GM18873 (cell line): ENCODE results near the gene PPP1R15A.
A peak's percentile ranks its signal among the peaks of the same experiment; 100 is the strongest.
"Not testable (repeated sequence)": the region's sequence is repeated elsewhere in the genome, so short reads cannot be mapped to it uniquely, and the experiment has no call there.

Source experiments
- ATAC-seq: cut with Tn5 transposase; IDR thresholded peaks from one replicate; pipeline ENCODE4 v1.9.1; 2021; ENCODE audit warnings: mild to moderate bottlenecking, moderate library complexity, moderate number of reproducible peaks; ENCODE audit not compliant: unreplicated experiment, low FRiP score

Gene PPP1R15A

DNA sequence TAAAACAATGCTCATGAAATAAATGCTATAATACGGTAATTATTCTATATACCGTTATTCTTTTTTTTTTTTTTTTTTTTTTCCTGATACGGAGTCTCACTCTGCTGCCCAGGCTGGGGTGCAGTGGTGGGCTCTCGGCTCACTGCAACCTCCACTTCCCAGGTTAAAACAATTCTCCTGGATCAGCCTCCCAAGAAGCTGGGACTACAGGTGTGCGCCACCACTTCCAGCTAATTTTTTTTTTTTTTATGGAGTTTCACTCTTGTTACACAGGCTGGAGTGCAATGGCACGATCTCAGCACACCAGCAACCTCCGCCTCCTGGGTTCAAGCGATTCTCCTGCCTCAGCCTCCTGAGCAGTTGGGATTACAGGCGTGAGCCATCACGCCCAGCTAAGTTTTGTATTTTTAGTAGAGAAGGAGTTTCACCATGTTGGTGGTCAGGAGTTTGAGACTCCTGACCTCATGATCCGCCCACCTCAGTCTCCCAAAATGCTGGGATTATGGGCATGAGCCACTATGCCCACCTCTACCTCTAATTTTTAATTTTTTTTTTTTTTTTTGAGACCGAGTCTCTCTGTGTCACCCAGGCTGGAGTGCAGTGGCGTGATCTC, 6.9 kb downstream of the PPP1R15A start:
- no peak for ATAC-seq

- not testable (repeated sequence) for ATAC-seq
Measured at GRCh38 chr19:48879696-48880095, 7.5 kb downstream of the PPP1R15A start.

- ATAC-seq = no peak
Measured at GRCh38 chr19:48881741-48882657, 9.8 kb downstream of the PPP1R15A start.

- ATAC-seq = no peak
Measured at GRCh38 chr19:48883726-48884125, 11.5 kb downstream of the PPP1R15A start.

- ATAC-seq = no peak
Measured at GRCh38 chr19:48887861-48888612, 15.8 kb downstream of the PPP1R15A start.

- not testable (repeated sequence) for ATAC-seq
Measured at GRCh38 chr19:48889496-48889895, 17.3 kb downstream of the PPP1R15A start.

- ATAC-seq = no peak
Measured at GRCh38 chr19:48890551-48890950, 18.3 kb downstream of the PPP1R15A start.

DNA sequence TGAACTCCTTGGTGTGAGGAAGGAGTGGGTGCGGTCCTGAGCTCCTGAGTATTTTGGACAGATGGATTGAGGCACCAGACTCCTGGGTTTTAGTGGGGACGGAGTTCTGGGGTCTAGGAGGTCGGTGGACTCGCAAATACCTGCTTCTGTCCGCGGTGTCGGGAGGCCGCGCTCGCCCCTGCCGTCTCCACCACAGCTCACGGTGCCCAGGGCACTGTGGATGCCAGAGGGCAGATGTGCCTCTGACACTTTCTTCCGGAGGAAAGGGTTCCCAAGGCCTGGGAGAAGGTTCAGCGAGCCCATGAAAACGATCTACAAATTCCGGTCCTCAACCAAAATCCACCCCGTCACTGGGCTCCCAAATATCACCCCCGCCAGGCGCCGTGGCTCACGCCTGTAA, 23.0 kb downstream of the PPP1R15A start:
- ATAC-seq = no peak

GRCh38 chr19:48896191-48896720, 24.0 kb downstream of the PPP1R15A start:
- no peak for ATAC-seq

DNA sequence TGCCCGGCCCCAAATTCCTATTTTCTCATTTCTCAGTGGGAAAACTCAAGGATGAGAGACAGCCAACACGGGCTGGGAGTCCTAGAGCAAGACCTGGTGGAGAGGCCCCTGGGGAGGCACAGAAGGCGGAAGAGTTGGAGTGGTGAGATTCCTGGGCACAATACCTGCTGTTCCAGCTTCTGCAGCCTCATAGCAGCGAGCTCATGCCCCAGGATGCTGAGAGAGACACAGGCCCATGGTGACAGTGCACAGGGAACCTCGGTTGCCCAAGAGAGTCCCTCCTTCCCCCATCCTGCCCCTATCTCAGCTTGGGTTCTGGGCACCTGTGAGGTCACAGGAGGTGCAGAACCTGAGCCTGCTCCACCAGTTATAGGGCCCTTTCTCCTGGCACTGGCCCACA, 25.0 kb downstream of the PPP1R15A start:
- no peak for ATAC-seq

DNA sequence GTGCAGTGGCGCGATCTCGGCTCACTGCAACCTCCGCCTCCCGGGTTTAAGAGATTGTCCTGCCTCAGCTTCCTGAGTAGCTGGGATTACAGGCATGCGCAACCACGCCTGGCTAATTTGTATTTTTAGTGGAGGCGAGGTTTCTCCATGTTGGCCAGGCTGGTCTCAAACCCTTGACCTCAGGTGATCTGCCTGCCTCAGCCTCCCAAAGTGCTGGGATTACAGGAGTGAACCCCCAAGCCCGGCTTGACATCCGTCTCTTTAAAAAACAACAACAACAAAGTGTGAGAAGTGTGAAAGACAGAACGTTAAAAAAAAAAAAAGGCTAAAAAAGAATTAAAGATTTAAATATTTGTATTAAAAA, 27.1 kb downstream of the PPP1R15A start:
- not testable (repeated sequence) for ATAC-seq

GRCh38 chr19:48899781-48900476, 27.7 kb downstream of the PPP1R15A start, which contains the start of gene NUCB1:
NUCB1 (plus strand) TSS chr19:48900312; CDS start chr19:48900797, 485 bp downstream.
- ATAC-seq = peak; percentile 81

DNA sequence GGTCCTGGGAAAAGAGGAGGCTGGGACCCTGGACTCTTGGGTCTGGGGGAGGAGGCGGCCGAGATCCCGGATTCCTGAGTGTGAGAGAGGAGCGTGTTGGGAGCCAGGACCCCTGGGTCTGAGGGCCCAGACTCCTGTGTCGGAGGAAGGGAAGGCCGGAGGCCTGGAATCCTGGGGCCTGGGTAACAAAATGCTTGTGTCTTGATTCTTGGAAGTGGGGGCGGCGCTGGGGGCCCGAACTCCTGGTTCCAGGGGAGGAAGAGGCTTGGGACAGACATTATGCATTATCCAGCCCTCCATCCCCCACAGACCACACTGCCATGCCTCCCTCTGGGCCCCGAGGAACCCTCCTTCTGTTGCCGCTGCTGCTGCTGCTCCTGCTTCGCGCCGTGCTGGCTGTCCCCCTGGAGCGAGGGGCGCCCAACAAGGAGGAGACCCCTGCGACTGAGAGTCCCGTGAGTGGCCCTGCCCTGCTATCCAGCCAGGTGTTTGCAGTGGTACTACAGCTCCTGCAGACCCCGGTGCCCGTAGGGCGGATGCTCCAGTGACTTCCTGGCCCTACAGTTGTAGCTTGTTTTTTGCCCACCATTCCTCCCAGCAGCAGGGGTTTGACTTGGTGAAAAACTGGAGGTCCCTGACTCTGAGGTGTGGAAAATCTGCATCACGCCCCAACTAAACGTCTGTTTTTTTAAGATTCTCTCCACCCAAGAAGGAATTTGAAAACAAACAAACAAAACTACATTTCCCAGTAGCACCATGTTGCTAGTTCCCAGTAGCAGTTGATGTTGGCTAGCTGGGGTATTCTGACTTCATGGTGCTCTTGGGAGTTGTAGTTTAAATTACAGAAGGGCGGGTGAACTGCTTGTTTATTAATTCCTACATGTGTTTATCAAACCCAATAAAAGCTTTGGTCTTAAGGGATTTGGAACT, 28.5 kb downstream of the PPP1R15A start:
- no peak for ATAC-seq

- ATAC-seq = not testable (repeated sequence)
Measured at GRCh38 chr19:48902291-48902690, 30.1 kb downstream of the PPP1R15A start.

DNA sequence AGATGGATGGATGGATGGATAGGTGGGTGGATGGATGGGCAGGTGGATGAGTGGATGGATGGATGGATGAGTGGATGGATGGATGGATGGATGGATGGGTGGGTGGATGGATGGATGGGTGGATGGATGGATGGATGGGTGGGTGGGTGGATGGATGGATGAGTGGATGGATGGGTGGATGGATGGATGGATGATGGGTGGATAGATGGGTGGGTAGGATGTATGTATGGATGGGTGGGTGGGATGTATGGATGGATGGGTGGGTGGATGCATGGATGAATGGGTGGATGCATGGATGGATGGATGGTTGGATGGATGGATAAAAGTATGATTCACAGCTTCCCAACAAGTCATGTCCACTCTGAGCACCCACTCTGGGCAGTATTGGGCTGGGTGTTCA, 31.6 kb downstream of the PPP1R15A start:
- not testable (repeated sequence) for ATAC-seq

DNA sequence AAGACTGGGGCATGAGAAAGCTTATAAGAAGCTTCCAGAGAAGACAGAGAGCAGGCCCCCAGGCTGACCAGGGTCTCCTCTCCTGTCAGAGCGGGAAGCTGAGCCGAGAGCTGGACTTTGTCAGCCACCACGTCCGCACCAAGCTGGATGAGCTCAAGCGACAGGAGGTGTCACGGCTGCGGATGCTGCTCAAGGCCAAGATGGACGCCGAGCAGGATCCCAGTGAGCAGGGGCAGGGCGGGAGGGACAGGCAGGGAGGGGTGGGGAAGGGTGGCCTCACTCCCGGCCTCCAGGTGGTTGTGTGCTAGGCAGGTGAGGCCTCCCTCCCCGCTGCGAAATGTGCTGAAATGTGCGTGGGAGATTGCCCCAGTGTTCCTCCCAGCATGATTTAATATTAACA, 33.4 kb downstream of the PPP1R15A start:
- no peak for ATAC-seq

DNA sequence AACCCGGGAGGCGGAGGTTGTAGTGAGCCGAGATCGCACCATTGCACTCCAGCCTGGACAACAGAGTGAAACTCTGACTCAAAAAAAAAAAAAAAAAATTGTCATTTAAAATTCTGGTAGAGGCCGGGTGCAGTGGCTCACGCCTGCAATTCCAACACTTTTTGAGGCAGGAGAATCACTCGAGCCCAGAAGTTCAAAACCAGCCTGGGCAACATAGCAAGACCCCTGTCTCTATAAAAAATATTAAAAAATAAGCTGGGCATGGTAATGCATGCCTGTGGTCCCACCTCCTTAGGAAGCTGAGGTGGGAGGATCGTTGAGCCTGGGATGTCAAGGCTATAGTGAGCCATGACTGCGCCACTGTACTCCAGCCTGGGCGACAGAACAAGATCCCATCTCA, 34.1 kb downstream of the PPP1R15A start:
- no peak for ATAC-seq

DNA sequence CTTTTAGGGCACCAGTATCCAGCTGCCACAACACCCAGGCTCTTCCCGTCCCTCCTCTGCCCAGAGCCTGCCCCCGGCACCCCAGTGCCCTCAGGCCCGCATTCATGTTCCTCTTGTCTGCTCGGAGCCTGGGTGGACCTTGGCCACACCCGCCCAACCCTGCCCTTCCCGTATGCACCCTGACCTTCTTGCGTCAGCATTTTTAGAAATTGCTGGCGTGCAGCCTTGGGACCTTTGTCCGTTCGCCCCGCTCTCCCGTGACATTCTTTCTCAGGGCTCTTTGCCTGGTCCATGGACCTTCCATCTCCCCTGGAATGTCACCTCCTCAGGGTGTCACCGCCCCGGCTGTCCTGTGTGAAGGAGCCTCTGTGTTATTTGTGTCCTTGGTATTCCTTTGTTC, 35.5 kb downstream of the PPP1R15A start:
- no peak for ATAC-seq

DNA sequence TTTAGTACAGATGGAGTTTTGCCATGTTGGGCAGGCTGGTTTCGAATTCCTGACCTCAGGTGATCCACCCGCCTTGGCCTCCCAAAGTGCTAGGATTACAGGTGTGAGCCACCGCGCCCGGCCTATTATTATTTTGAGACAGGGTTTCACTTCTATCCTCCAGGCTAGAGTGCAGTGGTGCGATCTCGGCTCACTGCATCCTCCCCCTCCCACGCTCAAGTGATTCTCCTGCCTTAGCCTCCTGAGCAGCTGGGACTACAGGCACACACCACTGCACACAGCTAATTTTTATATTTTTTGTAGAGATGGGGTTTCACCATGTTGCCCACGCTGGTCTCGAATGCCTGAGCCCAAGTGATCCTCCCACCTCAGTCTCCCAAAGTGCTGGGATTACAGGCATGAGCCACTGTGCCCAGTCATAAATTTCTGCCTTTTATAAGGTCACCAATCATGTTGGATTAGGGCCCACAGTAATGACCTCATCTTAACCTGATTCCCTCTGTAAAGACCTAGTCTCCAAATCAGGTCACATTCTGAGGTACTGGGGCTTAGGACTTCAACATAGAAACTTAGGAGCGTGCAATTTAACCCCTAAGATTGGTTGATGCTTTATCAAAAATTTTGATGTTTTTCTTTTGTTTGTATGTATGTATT, 37.3 kb downstream of the PPP1R15A start:
- ATAC-seq = not testable (repeated sequence)
